Keratinocyte (primary cell): ENCODE measurements around the gene DYNLT1. TPM values are rescaled to one million over a fixed set of nuclear protein-coding genes. Genes with fewer than 3 reads are reported as not detected.
"Not testable (repeated sequence)": the region's sequence is repeated elsewhere in the genome, so short reads cannot be mapped to it uniquely, and the experiment has no call there.

ENCODE experiments used
- DNase-seq: peaks from one replicate; pipeline ENCODE4 v3.0.0-alpha.2; 2011; ENCODE audit warnings: low read depth, missing footprints, low spot score
- FAIRE-seq: peaks from 2 replicates; lab custom pipeline; 2011; peaks lifted over from hg19 to GRCh38; lab: Jason Lieb, UNC
- H2AFZ ChIP-seq: 2 replicates; pipeline ENCODE4 v1.6.0; 2012; ENCODE audit warnings: low read length, control low read depth, inconsistent platforms; ENCODE audit not compliant: control insufficient read depth
- H3K27ac ChIP-seq: 2 replicates; pipeline ENCODE4 v1.5.1; 2011; ENCODE audit warnings: low read length; ENCODE audit not compliant: control insufficient read depth, insufficient read depth
- H3K27me3 ChIP-seq: 3 replicates; pipeline ENCODE4 v1.6.0; 2011; ENCODE audit warnings: low read length; ENCODE audit not compliant: control insufficient read depth, insufficient read depth; ENCODE audit errors: extremely low read depth
- H3K36me3 ChIP-seq, 2 experiments: 2 replicates in 1 of 2; 3 replicates in 1 of 2; pipeline ENCODE4 v1.5.1; 2011; ENCODE audit warnings: low read length in 2 of 2, mild to moderate bottlenecking in 1 of 2; ENCODE audit not compliant: control insufficient read depth in 2 of 2, insufficient read depth in 2 of 2; ENCODE audit errors: extremely low read depth in 1 of 2
- H3K4me1 ChIP-seq: 3 replicates; pipeline ENCODE4 v1.5.1; 2011; ENCODE audit warnings: low read length; ENCODE audit not compliant: control insufficient read depth, insufficient read depth; ENCODE audit errors: extremely low read depth
- H3K4me2 ChIP-seq: 3 replicates; pipeline ENCODE4 v1.6.0; 2011; ENCODE audit warnings: low read depth, low read length; ENCODE audit not compliant: control insufficient read depth, insufficient read depth; ENCODE audit errors: extremely low read depth
- H3K4me3 ChIP-seq, 3 experiments: fragments of 200-600 bp in 1 of 3; sonication (generic) in 1 of 3; 2 replicates in 2 of 3; 3 replicates in 1 of 3; pipeline ENCODE4 v1.5.1; 2011 to 2016; ENCODE audit warnings: low read length in 3 of 3, mild to moderate bottlenecking in 3 of 3, control low read depth in 2 of 3, inconsistent platforms in 1 of 3, low read depth in 1 of 3, mixed read lengths in 1 of 3, mixed run types in 1 of 3, moderate library complexity in 1 of 3; ENCODE audit not compliant: control insufficient read depth in 2 of 3, insufficient read depth in 2 of 3; ENCODE audit errors: extremely low read depth in 1 of 3
- H3K79me2 ChIP-seq: 2 replicates; pipeline ENCODE4 v1.6.0; 2012; ENCODE audit warnings: low read length; ENCODE audit not compliant: control insufficient read depth, insufficient read depth
- H3K9ac ChIP-seq: 3 replicates; pipeline ENCODE4 v1.6.0; 2011; ENCODE audit warnings: low read length; ENCODE audit not compliant: control insufficient read depth, insufficient read depth; ENCODE audit errors: extremely low read depth
- H3K9me1 ChIP-seq: 3 replicates; pipeline ENCODE4 v1.6.0; 2011; ENCODE audit warnings: low read length; ENCODE audit not compliant: control insufficient read depth, insufficient read depth; ENCODE audit errors: extremely low read depth
- H3K9me3 ChIP-seq: 2 replicates; pipeline ENCODE4 v1.5.1; 2012; ENCODE audit warnings: low read depth, low read length; ENCODE audit not compliant: control insufficient read depth
- H4K20me1 ChIP-seq: 3 replicates; pipeline ENCODE4 v1.6.0; 2011; ENCODE audit warnings: low read length; ENCODE audit not compliant: control insufficient read depth, insufficient read depth; ENCODE audit errors: extremely low read depth
- CTCF ChIP-seq, 3 experiments: IDR thresholded peaks in 1 of 3; conservative IDR thresholded peaks in 1 of 3; optimal IDR thresholded peaks in 1 of 3; 2 replicates in 2 of 3; 3 replicates in 1 of 3; pipeline versions ENCODE3 to v1.5.1; 2011; ENCODE audit warnings: low read length in 3 of 3, mild to moderate bottlenecking in 3 of 3, moderate library complexity in 2 of 3, control low read depth in 1 of 3, inconsistent platforms in 1 of 3; ENCODE audit not compliant: insufficient read depth in 2 of 3; ENCODE audit errors: extremely low read depth in 1 of 3
- EZH2 ChIP-seq: IDR thresholded peaks from one replicate; pipeline ENCODE4 v1.6.1; 2012; ENCODE audit warnings: inconsistent platforms, mild to moderate bottlenecking, low read length, moderate library complexity
- dilution Hi-C: fragments of 300-500 bp; cut with MboI; formaldehyde crosslinking; loops from one replicate; pipeline ENCODE4 v1.7.0; 2020; ENCODE audit warnings: low sequenced_read_pairs; ENCODE audit not compliant: extremely low pct_ligation_motif_present
- polyA plus RNA-seq, 5 experiments: library from polyadenylated mRNA; depleted of rRNA in 3 of 5; stranded (reverse) in 3 of 5; stranded (forward) in 1 of 5; unstranded in 1 of 5; fragments of >200 nt; gene quantifications; 1 replicate in 1 of 5; 2 replicates in 3 of 5; 3 replicates in 1 of 5; pipeline versions ENCODE4 v1.2.1 to v1.2.3, GENCODE V29; 2011 to 2012; ENCODE audit warnings: missing spikeins in 2 of 5, low read depth in 1 of 5, low replicate concordance in 1 of 5

Gene DYNLT1
- polyA plus RNA-seq, 1 donor (not counting 4 experiments of a cell fraction or from before 2014, with no cell fraction given): 354 TPM

- no peaks in the 10 kb centered on the region for H4K20me1 ChIP-seq
- TF ChIP-seq CTCF (optimal IDR thresholded peaks at IDR 0.05 in 1 of 3, IDR thresholded peaks at IDR 0.05 in 1 of 3, conservative IDR thresholded peaks at IDR 0.05 in 1 of 3; ENCODE audit: extremely low read depth in 1 of 3, insufficient read depth in 2 of 3, low read length in 3 of 3) (no peak), EZH2 (no peak)
- H3K4me2 ChIP-seq: no peak overlapping the region
- no peaks in the 10 kb centered on the region for H3K9me1 ChIP-seq
- no peak overlapping the region for H3K27ac ChIP-seq
- dilution Hi-C loops: no loop called here
- H3K79me2 ChIP-seq: no peaks in the 10 kb centered on the region
- H3K27me3 ChIP-seq: no peaks in the 10 kb centered on the region
- no peaks in the 10 kb centered on the region for H3K9me3 ChIP-seq
- no peaks in the 10 kb centered on the region for H3K36me3 ChIP-seq
- no peak overlapping the region for H3K4me3 ChIP-seq
- DNase-seq (no peak), FAIRE-seq (no peak)
- no peak overlapping the region for H2AFZ ChIP-seq
- H3K9ac ChIP-seq: no peak overlapping the region
- no peaks in the 10 kb centered on the region for H3K4me1 ChIP-seq
Observed at GRCh38 chr6:158677906-158678578, 33.5 kb upstream of the DYNLT1 start.

- H4K20me1 ChIP-seq, H3K9me1 ChIP-seq, H3K9ac ChIP-seq, H3K9me3 ChIP-seq, DNase-seq, H3K4me2 ChIP-seq, H3K36me3 ChIP-seq, H2AFZ ChIP-seq, FAIRE-seq, H3K27ac ChIP-seq, H3K4me3 ChIP-seq, H3K27me3 ChIP-seq, H3K79me2 ChIP-seq, H3K4me1 ChIP-seq, dilution Hi-C loops: not testable (repeated sequence)
Observed at GRCh38 chr6:158677094-158677493, 32.6 kb upstream of the DYNLT1 start.
